ENCODE data around the gene EPS8. TPM values are rescaled to one million over a fixed set of nuclear protein-coding genes. Genes with fewer than 3 reads are reported as not detected.
A peak's percentile ranks its signal among the peaks of the same experiment; 100 is the strongest.

The EPS8 gene
- total and polyA plus RNA-seq, 2 experiments from 2014 or later: 3.1 to 6.0 TPM

DNA sequence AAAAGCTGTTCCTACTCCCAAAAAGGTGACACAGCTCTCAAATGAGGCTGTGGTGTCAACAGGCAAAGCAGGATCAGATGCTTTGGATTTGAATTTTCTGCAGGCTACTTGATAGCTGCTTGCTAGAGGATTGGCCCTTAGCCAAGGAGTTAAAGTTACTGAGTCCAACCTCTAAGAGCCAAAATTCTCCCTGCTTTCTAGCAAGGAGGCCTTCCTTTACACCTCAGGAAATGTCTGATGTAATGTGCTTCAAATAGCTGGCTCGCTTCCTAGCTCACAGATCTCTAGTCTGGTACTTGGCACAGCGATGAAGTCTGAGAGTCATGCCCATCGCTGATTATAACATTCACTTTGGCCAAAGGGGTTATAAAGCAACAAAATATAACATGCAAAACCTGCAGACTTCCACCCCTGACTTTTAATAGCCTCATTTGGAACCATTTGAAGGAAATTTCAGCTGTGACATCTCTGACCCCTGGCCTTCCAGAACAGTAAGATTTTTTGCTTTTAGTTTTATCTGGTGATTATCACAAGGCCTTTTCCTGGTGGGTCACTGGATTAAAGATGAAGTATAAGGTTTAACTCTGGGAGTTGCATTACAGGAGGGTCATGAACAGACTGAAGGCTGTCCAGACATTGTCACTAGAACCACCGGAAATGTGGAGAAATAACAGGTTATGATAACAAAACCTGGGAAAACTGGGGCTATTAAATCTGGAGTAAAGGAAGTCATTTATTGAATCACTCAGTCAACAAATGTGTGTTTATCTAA is 189.7 kb downstream of the EPS8 start:
- Histone ChIP-seq H3K4me3 (no peak overlapping the region), H3K4me1 (ENCODE audit: low read depth) (peaks cover 6% of the 10 kb centered on the region), H3K27me3 (no peaks in the 10 kb centered on the region), H3K36me3 (no peaks in the 10 kb centered on the region), H3K9me3 (ENCODE audit: low read depth) (no peaks in the 10 kb centered on the region), H3K27ac (no peak overlapping the region)
- DNase-seq (ENCODE audit: low read depth in 1 of 2, low spot score in 1 of 2): peak; percentile 50 to 97
- TF ChIP-seq CTCF (IDR thresholded peaks at IDR 0.05; ENCODE audit: low read depth, low read length): no peak

DNA sequence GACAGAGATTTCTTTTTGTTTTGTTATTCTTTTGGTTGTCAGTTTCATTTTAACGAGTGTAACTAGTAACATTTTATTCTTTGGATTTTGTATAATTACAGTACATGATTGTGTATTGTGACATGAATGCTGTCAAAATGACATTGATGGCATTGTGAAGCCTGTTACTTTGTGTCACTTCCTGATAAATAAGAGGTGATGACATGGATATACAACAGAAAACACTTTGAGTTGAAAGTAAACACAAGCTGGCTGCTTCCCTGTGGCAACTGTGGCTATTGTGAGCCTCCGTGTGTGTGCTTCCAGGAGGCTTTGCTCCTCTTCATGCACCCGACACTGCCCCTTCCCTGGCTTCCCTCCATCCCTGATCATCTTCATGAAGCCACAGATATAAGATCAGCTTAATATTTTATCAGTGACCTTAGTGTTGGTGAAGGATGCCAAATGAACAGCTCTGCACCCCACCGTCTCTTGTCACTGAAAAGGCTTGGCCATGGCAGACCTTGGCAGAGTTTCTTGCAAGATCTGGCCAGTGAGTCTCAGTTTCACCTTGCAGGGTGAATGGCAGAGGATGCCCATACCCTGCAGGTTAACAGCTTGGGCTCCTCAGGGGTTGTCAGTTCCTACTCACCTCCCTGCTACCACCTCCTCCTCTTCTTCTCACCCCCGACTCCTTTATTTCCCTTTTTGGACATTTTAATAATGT is 191.9 kb downstream of the EPS8 start:
- Histone ChIP-seq H3K36me3 (no peaks in the 10 kb centered on the region), H3K4me3 (no peak overlapping the region), H3K9me3 (ENCODE audit: low read depth) (no peaks in the 10 kb centered on the region), H3K4me1 (ENCODE audit: low read depth) (no peaks in the 10 kb centered on the region), H3K27ac (no peak overlapping the region), H3K27me3 (no peaks in the 10 kb centered on the region)
- DNase-seq (ENCODE audit: low read depth in 1 of 2, low spot score in 1 of 2): no peak
- TF ChIP-seq CTCF (IDR thresholded peaks at IDR 0.05; ENCODE audit: low read depth, low read length): no peak

GRCh38 chr12:15596174-15596573 is 193.0 kb downstream of the EPS8 start:
- Histone ChIP-seq H3K4me1 (ENCODE audit: low read depth) (no peaks in the 10 kb centered on the region), H3K36me3 (no peaks in the 10 kb centered on the region), H3K9me3 (ENCODE audit: low read depth) (no peaks in the 10 kb centered on the region), H3K27me3 (no peaks in the 10 kb centered on the region), H3K4me3 (no peak overlapping the region), H3K27ac (no peak overlapping the region)
- TF ChIP-seq CTCF (IDR thresholded peaks at IDR 0.05; ENCODE audit: low read depth, low read length): no peak
- DNase-seq (ENCODE audit: low read depth in 1 of 2, low spot score in 1 of 2): no peak

DNA sequence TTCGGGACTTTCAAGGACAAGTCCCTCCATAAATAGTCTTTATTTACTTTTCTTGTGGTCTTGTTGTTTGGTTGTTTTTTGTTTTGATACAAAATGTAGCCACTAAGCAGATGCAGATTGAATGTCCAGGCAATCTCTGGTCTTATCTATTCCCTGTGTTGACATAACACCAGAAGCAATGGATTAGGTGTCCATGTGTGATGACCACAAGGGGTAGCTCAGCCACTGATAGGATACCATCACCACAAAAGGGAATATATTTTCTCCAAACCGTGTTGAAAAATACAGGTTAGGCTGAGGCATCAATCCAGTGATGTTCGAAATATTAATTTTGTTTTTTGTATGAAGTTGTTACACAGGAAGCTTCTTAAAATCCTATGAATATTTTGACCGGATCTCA is 196.3 kb downstream of the EPS8 start:
- DNase-seq (ENCODE audit: low read depth in 1 of 2, low spot score in 1 of 2): peak in 1 of 2 donors; percentile 21
- TF ChIP-seq CTCF (IDR thresholded peaks at IDR 0.05; ENCODE audit: low read depth, low read length): peak; percentile 13
- Histone ChIP-seq H3K36me3 (no peaks in the 10 kb centered on the region), H3K27me3 (no peaks in the 10 kb centered on the region), H3K4me3 (no peak overlapping the region), H3K4me1 (ENCODE audit: low read depth) (no peaks in the 10 kb centered on the region), H3K27ac (no peak overlapping the region), H3K9me3 (ENCODE audit: low read depth) (no peaks in the 10 kb centered on the region)

GRCh38 chr12:15591811-15592210 is 197.4 kb downstream of the EPS8 start:
- Histone ChIP-seq H3K4me3 (no peak overlapping the region), H3K27me3 (no peaks in the 10 kb centered on the region), H3K27ac (no peak overlapping the region), H3K9me3 (ENCODE audit: low read depth) (no peaks in the 10 kb centered on the region), H3K4me1 (ENCODE audit: low read depth) (no peaks in the 10 kb centered on the region), H3K36me3 (no peaks in the 10 kb centered on the region)
- TF ChIP-seq CTCF (IDR thresholded peaks at IDR 0.05; ENCODE audit: low read depth, low read length): no peak
- no peak for DNase-seq (ENCODE audit: low read depth in 1 of 2, low spot score in 1 of 2)
